PC-3 (cell line): Measurements from ENCODE around the gene TMEM131L.

Experiments used
- CTCF ChIP-seq: fragments of 300-600 bp; sonication (generic); conservative IDR thresholded peaks from 2 replicates; pipeline ENCODE4 v1.5.1; 2017; ENCODE audit warnings: antibody characterized with exemption, low read depth, mild to moderate bottlenecking, low read length
- EZH2 ChIP-seq: fragments of 300-600 bp; sonication (generic); IDR thresholded peaks from one replicate; pipeline ENCODE4 v1.6.1; 2017; ENCODE audit warnings: antibody characterized with exemption, mild to moderate bottlenecking, low read length; ENCODE audit not compliant: unreplicated experiment
- EZH2phosphoT487 ChIP-seq: fragments of 300-600 bp; sonication (generic); IDR thresholded peaks from 2 replicates; pipeline ENCODE4 v1.6.1; 2018; ENCODE audit warnings: mild to moderate bottlenecking, antibody characterized with exemption, low read length, borderline replicate concordance

GRCh38 chr4:153495480-153496193 is 29.5 kb downstream of the TMEM131L start:
- TF ChIP-seq CTCF (no peak), EZH2 (no peak), EZH2phosphoT487 (no peak)
